H9 (cell line): ENCODE measurements around the gene FBH1. TPM values are rescaled to one million over a fixed set of nuclear protein-coding genes. Genes with fewer than 3 reads are reported as not detected.

Experiments used
- DNase-seq: peaks from one replicate; pipeline ENCODE4 v3.0.0-alpha.2; 2017
- H2AFZ ChIP-seq: one replicate; pipeline ENCODE4 v1.6.1; 2013; ENCODE audit warnings: mild to moderate bottlenecking, low read length, control low read depth, moderate library complexity
- H2AK5ac ChIP-seq: 2 replicates; pipeline ENCODE4 v1.6.1; 2013; ENCODE audit warnings: low read length, control low read depth, mixed read lengths; ENCODE audit not compliant: insufficient read length
- H2BK120ac ChIP-seq: one replicate; pipeline ENCODE4 v1.6.1; 2013; ENCODE audit warnings: low read depth, mild to moderate bottlenecking, low read length, control low read depth, inconsistent platforms; ENCODE audit not compliant: poor library complexity, severe bottlenecking
- H2BK12ac ChIP-seq: 2 replicates; pipeline ENCODE4 v1.6.1; 2013; ENCODE audit warnings: low read length, control low read depth, mixed read lengths, low read depth; ENCODE audit not compliant: insufficient read length
- H2BK15ac ChIP-seq: 2 replicates; pipeline ENCODE4 v1.6.1; 2013; ENCODE audit warnings: low read depth, low read length, control low read depth
- H2BK20ac ChIP-seq: one replicate; pipeline ENCODE4 v1.6.1; 2013; ENCODE audit warnings: low read depth, mild to moderate bottlenecking, low read length, control low read depth, inconsistent platforms; ENCODE audit not compliant: poor library complexity, severe bottlenecking
- H2BK5ac ChIP-seq: 2 replicates; pipeline ENCODE4 v1.6.1; 2013; ENCODE audit warnings: low read length, control low read depth, mixed read lengths; ENCODE audit not compliant: insufficient read length
- H3K14ac ChIP-seq: 2 replicates; pipeline ENCODE4 v1.6.1; 2013; ENCODE audit warnings: low read length, control low read depth; ENCODE audit not compliant: insufficient read depth
- H3K18ac ChIP-seq: 2 replicates; pipeline ENCODE4 v1.6.1; 2013; ENCODE audit warnings: low read depth, mild to moderate bottlenecking, mixed read lengths, low read length, control low read depth; ENCODE audit not compliant: insufficient read length
- H3K23ac ChIP-seq: 2 replicates; pipeline ENCODE4 v1.6.1; 2013; ENCODE audit warnings: low read length, control low read depth, mixed read lengths, low read depth; ENCODE audit not compliant: insufficient read length
- H3K23me2 ChIP-seq: 2 replicates; pipeline ENCODE4 v1.6.1; 2013; ENCODE audit warnings: low read depth, mild to moderate bottlenecking, mixed read lengths, low read length, control low read depth; ENCODE audit not compliant: insufficient read length, poor library complexity, severe bottlenecking
- H3K27ac ChIP-seq: 2 replicates; pipeline ENCODE4 v1.5.1; 2013; ENCODE audit warnings: low read length, control low read depth, mixed read lengths, low read depth; ENCODE audit not compliant: insufficient read length
- H3K27me3 ChIP-seq: 2 replicates; pipeline ENCODE4 v1.6.1; 2013; ENCODE audit warnings: low read length, control low read depth, inconsistent platforms; ENCODE audit not compliant: insufficient read depth
- H3K4ac ChIP-seq: 2 replicates; pipeline ENCODE4 v1.6.1; 2013; ENCODE audit warnings: low read depth, mild to moderate bottlenecking, control low read depth, inconsistent platforms, low read length, moderate library complexity
- H3K4me1 ChIP-seq: 2 replicates; pipeline ENCODE4 v1.6.1; 2013; ENCODE audit warnings: low read length, control low read depth, inconsistent platforms; ENCODE audit not compliant: insufficient read depth
- H3K4me2 ChIP-seq: 2 replicates; pipeline ENCODE4 v1.6.1; 2013; ENCODE audit warnings: low read length, control low read depth, mixed read lengths; ENCODE audit not compliant: insufficient read length, insufficient read depth
- H3K56ac ChIP-seq: 2 replicates; pipeline ENCODE4 v1.6.1; 2013; ENCODE audit warnings: low read depth, mild to moderate bottlenecking, mixed read lengths, low read length, control low read depth; ENCODE audit not compliant: insufficient read length
- H3K79me1 ChIP-seq: 2 replicates; pipeline ENCODE4 v1.6.1; 2013; ENCODE audit warnings: low read depth, mild to moderate bottlenecking, moderate library complexity, low read length, control low read depth, inconsistent platforms; ENCODE audit not compliant: insufficient read depth, poor library complexity, severe bottlenecking
- H3K79me2 ChIP-seq: 2 replicates; pipeline ENCODE4 v1.6.1; 2013; ENCODE audit warnings: low read length, control low read depth, inconsistent platforms; ENCODE audit not compliant: insufficient read depth
- H3K9ac ChIP-seq: 2 replicates; pipeline ENCODE4 v1.6.1; 2013; ENCODE audit warnings: low read length, control low read depth, mixed read lengths; ENCODE audit not compliant: insufficient read length; ENCODE audit errors: extremely low read depth
- H3K9me3 ChIP-seq: one replicate; pipeline ENCODE4 v1.6.1; 2013; ENCODE audit warnings: low read depth, low read length, inconsistent platforms; ENCODE audit not compliant: control insufficient read depth
- H3T11ph ChIP-seq: one replicate; pipeline ENCODE4 v1.6.1; 2013; ENCODE audit warnings: mild to moderate bottlenecking, low read length, control low read depth, inconsistent platforms
- H4K20me1 ChIP-seq: one replicate; pipeline ENCODE4 v1.6.1; 2013; ENCODE audit not compliant: control insufficient read depth, insufficient read length, insufficient read depth
- H4K5ac ChIP-seq: 2 replicates; pipeline ENCODE4 v1.6.1; 2013; ENCODE audit warnings: low read depth, mild to moderate bottlenecking, mixed read lengths, low read length, control low read depth; ENCODE audit not compliant: insufficient read length
- H4K8ac ChIP-seq: replicated peaks from 2 replicates; pipeline ENCODE4 v1.6.1; 2013; ENCODE audit warnings: low read length, control low read depth, mixed read lengths, low read depth; ENCODE audit not compliant: insufficient read length
- H4K91ac ChIP-seq: 2 replicates; pipeline ENCODE4 v1.6.1; 2013; ENCODE audit warnings: low read depth, mild to moderate bottlenecking, moderate library complexity, mixed read lengths, low read length, control low read depth; ENCODE audit not compliant: insufficient read length
- H3K27ac Mint-ChIP-seq, 3 experiments: 2 replicates in 2 of 3; 3 replicates in 1 of 3; pipeline ENCODE4 v1.8.0; 2020 to 2021; ENCODE audit warnings: mixed read lengths in 3 of 3, mild to moderate bottlenecking in 1 of 3, moderate library complexity in 1 of 3
- H3K27me3 Mint-ChIP-seq: 2 replicates; pipeline ENCODE4 v1.8.0; 2021; ENCODE audit warnings: low read depth, mild to moderate bottlenecking, moderate library complexity, mixed read lengths
- H3K36me3 Mint-ChIP-seq, 3 experiments: 2 replicates in 2 of 3; 3 replicates in 1 of 3; pipeline ENCODE4 v1.8.0; 2020 to 2021; ENCODE audit warnings: low read depth in 3 of 3, mixed read lengths in 3 of 3; ENCODE audit not compliant: insufficient read depth in 1 of 3
- H3K4me1 Mint-ChIP-seq, 2 experiments: 2 replicates each; pipeline ENCODE4 v1.8.0; 2020; ENCODE audit warnings: mixed read lengths in 2 of 2
- H3K4me3 Mint-ChIP-seq, 2 experiments: 2 replicates in 1 of 2; 3 replicates in 1 of 2; pipeline ENCODE4 v1.8.0; 2020 to 2021; ENCODE audit warnings: mild to moderate bottlenecking in 2 of 2, mixed read lengths in 2 of 2, moderate library complexity in 1 of 2
- H3K9me3 Mint-ChIP-seq, 2 experiments: 2 replicates in 1 of 2; 3 replicates in 1 of 2; pipeline ENCODE4 v1.8.0; 2020; ENCODE audit warnings: mild to moderate bottlenecking in 2 of 2, mixed read lengths in 2 of 2, moderate library complexity in 1 of 2
- WGBS: extraction: QIAGEN DNeasy Blood & Tissue Kit; methylation state at CpG from one replicate; pipeline ENCODE4 v1.1.7; 2013; ENCODE audit warnings: missing lambda C conversion rate, low lambda C conversion rate, mixed read lengths; ENCODE audit not compliant: insufficient read length; ENCODE audit errors: extremely low coverage; 5-methylcytosine and 5-hydroxymethylcytosine counted together
- total RNA-seq: library from RNA; stranded (reverse); gene quantifications from 2 replicates; pipeline ENCODE4 v1.2.1, GENCODE V29; 2021
- TF ChIP-seq, protein P1 (sequence below): fragments of 200-600 bp; sonication (generic); conservative IDR thresholded peaks from 3 replicates; pipeline ENCODE4 v1.8.0; 2021; ENCODE audit warnings: antibody characterized with exemption, mild to moderate bottlenecking

The FBH1 gene
- total RNA-seq, 1 experiment from 2014 or later = 52.2 TPM

DNA sequence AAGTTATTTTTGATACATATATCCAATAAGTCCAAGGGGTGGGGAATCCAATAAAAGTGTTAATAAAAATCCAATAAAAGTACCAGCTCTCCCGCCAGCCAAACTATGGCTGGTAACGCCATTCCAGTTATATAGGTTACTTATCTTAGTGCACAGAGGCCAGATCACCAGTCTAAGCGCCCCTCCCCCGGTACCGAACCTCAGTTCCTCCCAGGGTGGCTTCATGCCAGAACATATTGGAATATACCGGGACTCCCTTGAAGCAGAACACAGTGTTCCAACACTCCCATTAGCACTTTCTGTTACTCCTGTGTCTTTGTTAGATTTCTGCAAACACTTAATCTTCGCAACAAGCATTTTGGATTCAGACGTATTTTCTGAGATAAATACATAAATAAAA, 7.5 kb downstream of the FBH1 start:
- no peak overlapping the region for H3K4me3 Mint-ChIP-seq
- peaks cover 29 to 48% (median 43%) of the 10 kb centered on the region in 3 experiments; a peak in 6 of 7 replicates for H3K36me3 Mint-ChIP-seq

More for the DNA sequence above, 7.5 kb downstream of the FBH1 start:
- Histone ChIP-seq H2BK12ac (no peak overlapping the region), H2BK20ac (no peak overlapping the region), H4K8ac (no peak overlapping the region), H4K91ac (no peak overlapping the region), H3K18ac (no peak overlapping the region), H2BK120ac (no peak overlapping the region), H2BK15ac (no peak overlapping the region), H3K79me1 (no peaks in the 10 kb centered on the region), H3K23me2 (no peaks in the 10 kb centered on the region), H3K56ac (no peak overlapping the region), H3K27ac (no peak overlapping the region), H3K4me1 (no peaks in the 10 kb centered on the region), H3K79me2 (peaks cover 5% of the 10 kb centered on the region; the same call in 1 of the 2 replicates), H3K4me2 (no peak overlapping the region), H4K5ac (no peak overlapping the region), H3K14ac (no peak overlapping the region), H3K9ac (no peak overlapping the region), H2AK5ac (no peak overlapping the region), H2AFZ (no peak overlapping the region), H4K20me1 (no peaks in the 10 kb centered on the region), H3T11ph (no peak overlapping the region), H2BK5ac (no peak overlapping the region), H3K27me3 (no peaks in the 10 kb centered on the region), H3K9me3 (no peaks in the 10 kb centered on the region), H3K4ac (no peak overlapping the region), H3K23ac (no peak overlapping the region)
- no peaks in the 10 kb centered on the region for H3K27me3 Mint-ChIP-seq
- no CpG with 5 or more reads among the region's 8 CpGs for WGBS
- no peaks in the 10 kb centered on the region for H3K9me3 Mint-ChIP-seq
- H3K4me1 Mint-ChIP-seq = peaks cover 11 to 15% of the 10 kb centered on the region in 2 experiments
- DNase-seq = no peak
- TF ChIP-seq, protein P1, sequence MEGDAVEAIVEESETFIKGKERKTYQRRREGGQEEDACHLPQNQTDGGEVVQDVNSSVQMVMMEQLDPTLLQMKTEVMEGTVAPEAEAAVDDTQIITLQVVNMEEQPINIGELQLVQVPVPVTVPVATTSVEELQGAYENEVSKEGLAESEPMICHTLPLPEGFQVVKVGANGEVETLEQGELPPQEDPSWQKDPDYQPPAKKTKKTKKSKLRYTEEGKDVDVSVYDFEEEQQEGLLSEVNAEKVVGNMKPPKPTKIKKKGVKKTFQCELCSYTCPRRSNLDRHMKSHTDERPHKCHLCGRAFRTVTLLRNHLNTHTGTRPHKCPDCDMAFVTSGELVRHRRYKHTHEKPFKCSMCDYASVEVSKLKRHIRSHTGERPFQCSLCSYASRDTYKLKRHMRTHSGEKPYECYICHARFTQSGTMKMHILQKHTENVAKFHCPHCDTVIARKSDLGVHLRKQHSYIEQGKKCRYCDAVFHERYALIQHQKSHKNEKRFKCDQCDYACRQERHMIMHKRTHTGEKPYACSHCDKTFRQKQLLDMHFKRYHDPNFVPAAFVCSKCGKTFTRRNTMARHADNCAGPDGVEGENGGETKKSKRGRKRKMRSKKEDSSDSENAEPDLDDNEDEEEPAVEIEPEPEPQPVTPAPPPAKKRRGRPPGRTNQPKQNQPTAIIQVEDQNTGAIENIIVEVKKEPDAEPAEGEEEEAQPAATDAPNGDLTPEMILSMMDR = no peak
- no peak overlapping the region for H3K27ac Mint-ChIP-seq
